GM18520 (cell line): Measurements from ENCODE around the gene NME2.
A peak's percentile ranks its signal among the peaks of the same experiment; 100 is the strongest.
"Not testable (repeated sequence)": the region's sequence is repeated elsewhere in the genome, so short reads cannot be mapped to it uniquely, and the experiment has no call there.

Source experiments
- ATAC-seq: cut with Tn5 transposase; IDR thresholded peaks from one replicate; pipeline ENCODE4 v1.9.1; 2021; ENCODE audit not compliant: unreplicated experiment

NME2 gene

GRCh38 chr17:51152766-51153209 lies 13.4 kb upstream of the NME2 start:
- ATAC-seq, result no peak

GRCh38 chr17:51153210-51154072 lies 12.8 kb upstream of the NME2 start, which contains the start of gene NME1:
Gene NME1 (plus strand): TSS chr17:51153559. CDS start chr17:51155655, 2,096 bp downstream.
- ATAC-seq, result peak; percentile 96

- ATAC-seq, result no peak
These were observed 12.0 kb upstream of the NME2 start for GRCh38 chr17:51154176-51154575.

GRCh38 chr17:51155416-51155815 lies 10.8 kb upstream of the NME2 start:
- no peak for ATAC-seq

GRCh38 chr17:51159604-51160003 lies 6.6 kb upstream of the NME2 start:
- ATAC-seq, result no peak

GRCh38 chr17:51161541-51161940 lies 4.7 kb upstream of the NME2 start:
- ATAC-seq, result no peak

- ATAC-seq, result no peak
These were observed 1.1 kb upstream of the NME2 start for GRCh38 chr17:51164911-51165679.

GRCh38 chr17:51165680-51166197 lies 472 bp upstream of the NME2 start:
- ATAC-seq, result no peak

GRCh38 chr17:51166987-51167931 lies 1.0 kb downstream of the NME2 start:
- ATAC-seq, result no peak

GRCh38 chr17:51169340-51169739 lies 3.1 kb downstream of the NME2 start:
- ATAC-seq, result no peak

GRCh38 chr17:51170736-51171135 lies 4.5 kb downstream of the NME2 start:
- ATAC-seq, result no peak

GRCh38 chr17:51172030-51172429 lies 5.8 kb downstream of the NME2 start:
- ATAC-seq, result not testable (repeated sequence)

- ATAC-seq, result no peak
These were observed 14.3 kb downstream of the NME2 start for GRCh38 chr17:51180486-51180885.

- no peak for ATAC-seq
These were observed 17.9 kb downstream of the NME2 start for GRCh38 chr17:51184124-51184523.

GRCh38 chr17:51185763-51186332 lies 19.6 kb downstream of the NME2 start:
- ATAC-seq, result no peak

GRCh38 chr17:51188271-51188833 lies 22.1 kb downstream of the NME2 start:
- ATAC-seq, result no peak

- ATAC-seq, result no peak
These were observed 23.0 kb downstream of the NME2 start for GRCh38 chr17:51189162-51189561.

- ATAC-seq, result no peak
These were observed 23.4 kb downstream of the NME2 start for GRCh38 chr17:51189628-51190027.

- ATAC-seq, result no peak
These were observed 25.7 kb downstream of the NME2 start for GRCh38 chr17:51191895-51192294.

GRCh38 chr17:51197754-51198153 lies 31.5 kb downstream of the NME2 start:
- no peak for ATAC-seq
